HG03025 (cell line): ENCODE results near the gene FBXL22.
"Not testable (repeated sequence)": the region's sequence is repeated elsewhere in the genome, so short reads cannot be mapped to it uniquely, and the experiment has no call there.

ENCODE experiments used
- ATAC-seq: cut with Tn5 transposase; IDR thresholded peaks from one replicate; pipeline ENCODE4 v1.9.1; 2021; ENCODE audit warnings: mild to moderate bottlenecking, moderate library complexity; ENCODE audit not compliant: unreplicated experiment, low FRiP score

FBXL22 gene

DNA sequence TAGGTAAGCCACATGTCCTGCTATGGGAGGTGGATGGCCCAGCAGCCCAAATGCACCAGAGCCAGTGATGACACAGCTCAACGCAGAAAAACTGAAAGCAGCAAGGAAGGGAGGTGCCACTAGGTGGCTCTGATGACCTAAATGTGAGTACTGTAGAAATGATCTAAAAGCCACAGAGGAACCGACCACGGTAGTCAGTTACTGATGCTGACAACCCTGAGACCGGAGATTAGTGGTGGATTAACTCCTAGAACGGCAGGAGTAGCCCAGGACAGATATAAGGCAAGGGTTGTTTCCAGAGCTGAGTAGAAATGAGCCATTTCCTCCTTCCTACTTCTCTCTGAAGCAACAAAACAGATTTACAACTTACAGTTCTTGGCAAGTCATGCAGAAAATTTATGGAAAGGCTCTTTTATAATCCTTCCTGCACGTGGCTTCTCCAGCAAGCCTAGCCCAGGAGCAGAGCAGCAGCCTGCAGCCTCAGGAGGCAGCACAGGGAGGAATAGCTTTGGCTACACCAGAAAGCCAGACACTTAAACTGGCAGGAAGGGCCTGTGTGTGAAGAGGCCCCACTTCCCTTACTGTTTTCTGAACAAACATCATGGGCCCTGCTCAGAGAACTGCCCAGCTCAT, 13.1 kb downstream of the FBXL22 start:
- no peak for ATAC-seq

DNA sequence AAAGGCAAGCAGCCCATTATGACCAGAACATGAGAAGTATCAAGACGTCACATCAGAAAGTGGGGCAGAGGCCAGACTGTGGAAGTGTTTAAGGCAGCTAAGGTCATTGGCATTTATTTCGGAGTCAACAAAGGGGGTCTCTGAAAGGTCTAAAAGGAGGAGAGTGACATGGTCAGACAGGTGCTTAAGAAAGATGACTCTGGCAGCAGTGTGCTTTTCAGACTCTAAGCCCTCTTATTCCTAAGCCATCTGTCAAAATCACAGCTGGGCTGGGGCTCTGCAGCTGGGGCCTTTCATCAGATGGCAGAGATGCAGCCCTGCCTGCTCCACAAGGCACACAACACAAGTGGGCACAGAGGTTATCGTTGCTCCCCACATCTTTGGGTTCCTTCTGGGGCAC, 14.0 kb downstream of the FBXL22 start:
- ATAC-seq: no peak

DNA sequence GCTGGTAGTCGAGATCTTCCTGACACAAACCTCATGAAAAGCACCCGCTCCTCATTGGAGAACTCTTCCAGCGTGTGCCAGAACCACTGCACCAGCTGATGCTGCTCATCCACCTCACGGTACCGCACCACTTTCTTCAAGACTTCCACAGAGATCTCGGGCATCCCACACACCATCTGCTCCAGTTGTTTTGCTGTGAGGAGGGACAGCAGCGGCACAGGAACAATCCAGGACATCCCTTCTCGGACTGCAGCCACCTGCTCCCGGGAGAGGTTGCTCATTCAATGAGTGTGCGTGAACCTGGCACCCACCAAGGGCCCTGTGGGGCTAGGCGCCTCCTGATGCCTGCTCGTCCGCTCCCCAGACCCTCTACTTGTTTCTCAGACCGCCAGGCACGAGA, 15.1 kb downstream of the FBXL22 start:
- ATAC-seq: no peak

DNA sequence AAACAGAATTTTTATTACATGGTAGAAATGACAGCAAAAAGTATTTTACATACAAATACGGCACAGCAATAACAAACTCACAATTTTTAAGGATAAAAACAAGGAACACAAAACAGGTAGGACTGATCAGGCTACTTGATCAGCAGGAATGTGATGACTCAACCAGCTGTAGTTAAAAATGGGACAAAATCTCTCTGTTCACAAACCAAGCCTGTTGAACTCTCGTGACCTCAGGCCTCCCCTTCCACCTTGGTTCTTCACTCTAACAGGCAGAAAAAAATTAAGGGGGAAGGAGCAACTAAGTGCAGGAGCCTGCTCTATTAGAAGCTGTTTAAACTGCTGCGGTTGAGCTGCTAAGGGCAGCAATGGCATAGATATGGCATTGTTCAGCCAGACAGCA, 18.7 kb downstream of the FBXL22 start:
- ATAC-seq: no peak

GRCh38 chr15:63617147-63617546, 20.0 kb downstream of the FBXL22 start:
- not testable (repeated sequence) for ATAC-seq

DNA sequence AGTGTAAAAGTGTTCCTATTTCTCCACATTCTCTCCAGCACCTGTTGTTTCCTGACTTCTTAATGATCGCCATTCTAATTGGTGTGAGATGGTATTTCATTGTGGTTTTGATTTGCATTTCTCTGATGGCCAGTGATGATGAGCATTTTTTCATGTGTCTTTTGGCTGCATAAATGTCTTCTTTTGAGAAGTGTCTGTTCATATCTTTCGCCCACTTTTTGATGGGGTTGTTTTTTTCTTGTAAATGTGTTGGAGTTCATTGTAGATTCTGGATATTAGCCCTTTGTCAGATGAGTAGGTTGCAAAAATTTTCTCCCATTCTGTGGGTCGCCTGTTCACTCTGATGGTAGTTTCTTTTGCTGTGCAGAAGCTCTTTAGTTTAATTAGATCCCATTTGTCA, 20.4 kb downstream of the FBXL22 start:
- ATAC-seq: not testable (repeated sequence)

- ATAC-seq: not testable (repeated sequence)
Measured at GRCh38 chr15:63620760-63621159, 23.6 kb downstream of the FBXL22 start.

GRCh38 chr15:63623232-63623969, 26.2 kb downstream of the FBXL22 start:
- no peak for ATAC-seq

DNA sequence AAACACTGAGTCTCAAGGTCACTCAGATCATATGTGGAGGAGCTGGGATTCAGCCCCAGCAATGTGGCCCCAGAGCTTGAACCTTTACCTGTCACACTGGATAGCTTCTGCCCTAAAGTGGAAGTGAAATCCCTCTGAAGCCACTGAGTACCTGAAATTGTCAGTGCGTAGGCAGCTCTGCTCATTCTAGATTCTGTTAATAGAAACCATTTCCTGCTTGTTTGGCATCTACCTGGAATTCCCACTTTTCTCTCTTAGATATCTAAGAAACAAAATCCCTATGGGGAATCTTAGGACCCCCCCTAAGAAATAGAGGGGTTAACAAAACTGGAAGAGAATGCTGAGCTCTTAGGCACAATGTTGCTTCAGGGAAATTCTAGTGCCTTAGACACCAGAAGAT, 29.8 kb downstream of the FBXL22 start:
- ATAC-seq: no peak

- no peak for ATAC-seq
Measured at GRCh38 chr15:63628123-63628822, 31.1 kb downstream of the FBXL22 start.

- ATAC-seq: no peak
Measured at GRCh38 chr15:63630036-63630751, 33.0 kb downstream of the FBXL22 start.

DNA sequence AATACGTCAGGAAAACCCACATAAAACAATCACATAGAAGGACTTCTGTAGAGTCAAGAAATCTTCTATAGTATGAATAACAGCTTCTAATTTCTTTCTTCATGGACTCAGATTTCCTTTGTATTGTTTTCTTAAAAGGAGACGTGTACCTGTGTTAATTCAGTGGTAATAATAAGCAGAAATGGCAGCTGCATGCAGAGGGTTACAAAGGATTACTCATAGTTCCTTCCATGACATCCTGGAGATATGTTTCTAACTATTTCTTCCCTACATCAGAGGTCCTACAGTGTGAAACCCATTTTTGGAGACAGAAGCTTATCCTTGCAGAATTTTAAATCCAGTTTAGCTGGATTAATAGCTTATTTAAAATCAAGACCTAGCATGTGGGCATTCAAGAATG, 36.1 kb downstream of the FBXL22 start:
- ATAC-seq: no peak

GRCh38 chr15:63634154-63634553, 37.0 kb downstream of the FBXL22 start:
- no peak for ATAC-seq

DNA sequence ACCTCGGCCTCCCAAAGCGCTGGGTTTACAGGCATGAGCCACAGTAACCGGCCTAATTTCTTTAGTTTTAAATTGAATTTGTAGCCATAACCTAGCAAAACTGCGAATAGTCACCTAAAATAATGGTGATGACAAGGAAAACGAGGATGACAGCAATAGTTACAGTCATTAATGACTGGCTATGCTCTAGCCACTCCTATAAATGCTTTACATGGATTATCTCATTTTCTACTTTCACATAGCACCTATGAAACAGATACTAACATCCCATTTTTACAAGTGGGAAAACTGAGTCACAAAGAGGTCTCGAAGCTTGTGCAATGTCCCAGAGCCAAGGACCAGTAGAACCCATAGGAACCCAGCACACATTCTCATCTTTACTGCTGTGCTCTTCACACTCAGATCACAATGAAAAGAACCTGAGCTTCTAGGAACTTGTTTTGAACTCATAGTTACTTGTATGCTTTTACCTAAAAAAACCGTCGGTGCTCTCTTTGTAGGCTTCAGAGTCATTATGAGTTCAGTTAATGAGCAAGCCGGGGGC, 39.4 kb downstream of the FBXL22 start:
- no peak for ATAC-seq

DNA sequence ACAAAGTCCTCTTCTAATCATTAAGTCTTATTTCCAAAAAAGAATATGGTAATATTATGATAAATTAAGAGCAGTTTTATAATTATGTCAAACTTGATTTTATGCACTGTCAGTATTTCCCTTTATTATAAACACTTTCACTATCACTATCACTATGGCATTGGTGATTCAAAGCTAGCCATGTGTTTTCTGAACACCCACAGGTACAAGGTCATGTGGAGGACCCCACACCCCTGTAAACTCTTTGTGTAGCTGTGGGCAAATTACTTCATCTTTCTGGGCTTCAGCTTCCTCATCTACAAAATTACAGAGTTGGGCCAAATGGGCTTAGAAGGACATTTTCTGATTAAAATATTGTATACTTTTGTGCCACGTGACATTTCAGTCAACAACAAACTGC, 41.7 kb downstream of the FBXL22 start:
- no peak for ATAC-seq

DNA sequence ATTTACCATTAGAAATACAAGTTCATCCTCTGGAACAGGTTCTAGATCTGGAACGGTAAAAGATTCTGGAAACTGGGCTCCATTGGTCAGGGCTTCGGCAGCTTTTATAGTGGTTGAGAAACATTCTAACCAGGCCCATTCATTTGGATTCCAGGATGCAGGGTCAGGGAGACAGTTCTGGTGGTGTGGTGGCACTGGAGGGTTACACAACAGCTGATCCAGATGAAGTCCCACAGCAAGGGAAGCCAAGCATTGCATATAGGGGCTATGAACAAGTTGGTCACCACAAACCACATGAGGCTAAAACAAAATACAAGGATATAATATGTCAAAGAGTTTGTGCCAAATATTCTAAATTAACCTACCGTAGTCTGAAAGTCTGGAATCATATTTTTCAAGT, 43.0 kb downstream of the FBXL22 start:
- no peak for ATAC-seq
